A549 (cell line): ENCODE results near the gene FILIP1L.

Experiments used
- HDAC2 ChIP-seq: fragments of 200-600 bp; sonication (generic); IDR thresholded peaks from 2 replicates; pipeline ENCODE4 v1.6.1; 2016
- KDM1A ChIP-seq: fragments of 200-600 bp; sonication (generic); IDR thresholded peaks from 2 replicates; pipeline ENCODE4 v1.6.1; 2016; ENCODE audit warnings: low read depth, mild to moderate bottlenecking
- MAFK ChIP-seq: fragments of 450-650 bp; IDR thresholded peaks from 2 replicates; pipeline ENCODE4 v1.6.1; 2014; ENCODE audit not compliant: partially characterized antibody
- NFE2L2 ChIP-seq: fragments of 150-350 bp; conservative IDR thresholded peaks from 2 replicates; pipeline ENCODE4 v1.6.1; 2014; ENCODE audit warnings: low read length
- NR3C1 ChIP-seq: fragments of >200 bp; sonication (Bioruptor Twin); formaldehyde crosslinking; IDR thresholded peaks from 3 replicates; pipeline ENCODE4 v1.6.1; 2017
- POLR2AphosphoS2 ChIP-seq: conservative IDR thresholded peaks from 2 replicates; pipeline ENCODE4 v1.6.1; 2012; ENCODE audit warnings: low read length, improper control_type of control experiment, inconsistent platforms
- RFX5 ChIP-seq: fragments of 450-650 bp; IDR thresholded peaks from 2 replicates; pipeline ENCODE4 v1.7.1; 2014; ENCODE audit warnings: antibody characterized with exemption, mild to moderate bottlenecking, moderate library complexity
- TF ChIP-seq, protein P1 (sequence below): fragments of >200 bp; sonication (Bioruptor Twin); formaldehyde crosslinking; IDR thresholded peaks from 3 replicates; pipeline ENCODE4 v1.5.1; 2016
- TF ChIP-seq, protein P2 (sequence below): IDR thresholded peaks from 2 replicates; pipeline ENCODE4 v1.6.1; 2012
- TF ChIP-seq, protein P3 (sequence below): fragments of 200-600 bp; sonication (generic); IDR thresholded peaks from 2 replicates; pipeline ENCODE4 v1.6.1; 2016; ENCODE audit warnings: antibody characterized with exemption, mild to moderate bottlenecking, moderate library complexity

DNA sequence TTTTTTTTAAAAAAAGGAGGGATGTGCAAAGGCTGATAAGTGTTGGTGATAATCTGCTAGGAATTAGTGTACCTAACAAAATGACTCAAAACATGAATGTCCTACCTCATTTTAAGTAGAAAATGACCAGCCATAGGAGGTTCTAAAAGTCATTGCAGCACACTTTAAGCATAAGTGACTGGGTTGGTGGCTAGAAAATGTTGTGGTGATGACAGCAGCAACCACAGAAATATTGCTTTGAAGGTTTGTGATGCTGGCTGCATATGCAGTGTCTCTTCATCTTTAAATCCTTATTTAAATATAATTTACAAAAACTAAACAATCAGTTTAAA, 241.4 kb downstream of the FILIP1L start:
- TF ChIP-seq, protein P1, sequence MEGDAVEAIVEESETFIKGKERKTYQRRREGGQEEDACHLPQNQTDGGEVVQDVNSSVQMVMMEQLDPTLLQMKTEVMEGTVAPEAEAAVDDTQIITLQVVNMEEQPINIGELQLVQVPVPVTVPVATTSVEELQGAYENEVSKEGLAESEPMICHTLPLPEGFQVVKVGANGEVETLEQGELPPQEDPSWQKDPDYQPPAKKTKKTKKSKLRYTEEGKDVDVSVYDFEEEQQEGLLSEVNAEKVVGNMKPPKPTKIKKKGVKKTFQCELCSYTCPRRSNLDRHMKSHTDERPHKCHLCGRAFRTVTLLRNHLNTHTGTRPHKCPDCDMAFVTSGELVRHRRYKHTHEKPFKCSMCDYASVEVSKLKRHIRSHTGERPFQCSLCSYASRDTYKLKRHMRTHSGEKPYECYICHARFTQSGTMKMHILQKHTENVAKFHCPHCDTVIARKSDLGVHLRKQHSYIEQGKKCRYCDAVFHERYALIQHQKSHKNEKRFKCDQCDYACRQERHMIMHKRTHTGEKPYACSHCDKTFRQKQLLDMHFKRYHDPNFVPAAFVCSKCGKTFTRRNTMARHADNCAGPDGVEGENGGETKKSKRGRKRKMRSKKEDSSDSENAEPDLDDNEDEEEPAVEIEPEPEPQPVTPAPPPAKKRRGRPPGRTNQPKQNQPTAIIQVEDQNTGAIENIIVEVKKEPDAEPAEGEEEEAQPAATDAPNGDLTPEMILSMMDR = no peak
- TF ChIP-seq MAFK = no peak
- TF ChIP-seq HDAC2 = no peak
- no peak for TF ChIP-seq POLR2AphosphoS2
- no peak for TF ChIP-seq KDM1A
- TF ChIP-seq NR3C1 = no peak
- TF ChIP-seq RFX5 = no peak
- TF ChIP-seq, protein P2, sequence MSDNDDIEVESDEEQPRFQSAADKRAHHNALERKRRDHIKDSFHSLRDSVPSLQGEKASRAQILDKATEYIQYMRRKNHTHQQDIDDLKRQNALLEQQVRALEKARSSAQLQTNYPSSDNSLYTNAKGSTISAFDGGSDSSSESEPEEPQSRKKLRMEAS = no peak
- no peak for TF ChIP-seq NFE2L2
- TF ChIP-seq, protein P3, sequence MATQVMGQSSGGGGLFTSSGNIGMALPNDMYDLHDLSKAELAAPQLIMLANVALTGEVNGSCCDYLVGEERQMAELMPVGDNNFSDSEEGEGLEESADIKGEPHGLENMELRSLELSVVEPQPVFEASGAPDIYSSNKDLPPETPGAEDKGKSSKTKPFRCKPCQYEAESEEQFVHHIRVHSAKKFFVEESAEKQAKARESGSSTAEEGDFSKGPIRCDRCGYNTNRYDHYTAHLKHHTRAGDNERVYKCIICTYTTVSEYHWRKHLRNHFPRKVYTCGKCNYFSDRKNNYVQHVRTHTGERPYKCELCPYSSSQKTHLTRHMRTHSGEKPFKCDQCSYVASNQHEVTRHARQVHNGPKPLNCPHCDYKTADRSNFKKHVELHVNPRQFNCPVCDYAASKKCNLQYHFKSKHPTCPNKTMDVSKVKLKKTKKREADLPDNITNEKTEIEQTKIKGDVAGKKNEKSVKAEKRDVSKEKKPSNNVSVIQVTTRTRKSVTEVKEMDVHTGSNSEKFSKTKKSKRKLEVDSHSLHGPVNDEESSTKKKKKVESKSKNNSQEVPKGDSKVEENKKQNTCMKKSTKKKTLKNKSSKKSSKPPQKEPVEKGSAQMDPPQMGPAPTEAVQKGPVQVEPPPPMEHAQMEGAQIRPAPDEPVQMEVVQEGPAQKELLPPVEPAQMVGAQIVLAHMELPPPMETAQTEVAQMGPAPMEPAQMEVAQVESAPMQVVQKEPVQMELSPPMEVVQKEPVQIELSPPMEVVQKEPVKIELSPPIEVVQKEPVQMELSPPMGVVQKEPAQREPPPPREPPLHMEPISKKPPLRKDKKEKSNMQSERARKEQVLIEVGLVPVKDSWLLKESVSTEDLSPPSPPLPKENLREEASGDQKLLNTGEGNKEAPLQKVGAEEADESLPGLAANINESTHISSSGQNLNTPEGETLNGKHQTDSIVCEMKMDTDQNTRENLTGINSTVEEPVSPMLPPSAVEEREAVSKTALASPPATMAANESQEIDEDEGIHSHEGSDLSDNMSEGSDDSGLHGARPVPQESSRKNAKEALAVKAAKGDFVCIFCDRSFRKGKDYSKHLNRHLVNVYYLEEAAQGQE = no peak
